ENCODE data around the gene CCL7.

The CCL7 gene

DNA sequence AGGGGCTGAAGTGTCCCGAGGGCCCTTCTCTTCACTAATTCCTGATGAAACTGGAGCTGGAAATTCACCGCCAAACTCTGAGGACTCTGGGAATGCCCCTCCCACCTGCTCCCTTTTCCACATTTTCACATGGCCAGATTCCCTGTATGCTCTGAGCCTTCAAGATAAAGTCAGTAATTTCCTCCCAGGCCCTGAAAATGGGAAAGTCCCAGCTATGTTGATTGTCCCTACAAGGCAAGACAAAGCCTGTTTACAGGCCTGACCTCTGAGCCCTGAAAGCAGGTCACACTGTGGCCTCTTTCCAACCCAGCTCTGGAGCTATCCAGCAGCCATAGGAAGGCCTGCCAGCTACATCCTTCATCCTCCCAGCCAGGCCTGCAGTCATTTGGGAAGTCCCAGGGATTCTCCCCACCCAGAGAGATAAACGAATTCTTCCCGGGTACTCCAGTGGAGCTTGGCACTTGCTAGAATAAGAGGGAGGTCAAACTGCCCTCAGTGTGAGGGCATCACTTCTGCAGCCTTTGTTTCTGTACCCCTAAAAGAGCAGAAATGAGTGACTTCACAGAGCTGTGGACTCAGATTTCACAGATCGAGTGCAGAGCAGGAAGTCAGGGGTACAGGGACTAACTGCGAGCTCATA, 34.5 kb upstream of the CCL7 start:
- Histone ChIP-seq H3K4me1 (ENCODE audit: control insufficient read depth, insufficient read depth, low read length) (no peaks in the 10 kb centered on the region), H3K9ac (ENCODE audit: low read depth, low read length) (no peak overlapping the region), H3K9me3 (ENCODE audit: control insufficient read depth, insufficient read depth, low read length) (no peaks in the 10 kb centered on the region), H3K4me3 (ENCODE audit: low read depth, low read length) (no peak overlapping the region), H3K27me3 (ENCODE audit: control insufficient read depth, insufficient read depth, low read length) (no peaks in the 10 kb centered on the region), H3K36me3 (ENCODE audit: control insufficient read depth, insufficient read depth, low read length) (no peaks in the 10 kb centered on the region)

DNA sequence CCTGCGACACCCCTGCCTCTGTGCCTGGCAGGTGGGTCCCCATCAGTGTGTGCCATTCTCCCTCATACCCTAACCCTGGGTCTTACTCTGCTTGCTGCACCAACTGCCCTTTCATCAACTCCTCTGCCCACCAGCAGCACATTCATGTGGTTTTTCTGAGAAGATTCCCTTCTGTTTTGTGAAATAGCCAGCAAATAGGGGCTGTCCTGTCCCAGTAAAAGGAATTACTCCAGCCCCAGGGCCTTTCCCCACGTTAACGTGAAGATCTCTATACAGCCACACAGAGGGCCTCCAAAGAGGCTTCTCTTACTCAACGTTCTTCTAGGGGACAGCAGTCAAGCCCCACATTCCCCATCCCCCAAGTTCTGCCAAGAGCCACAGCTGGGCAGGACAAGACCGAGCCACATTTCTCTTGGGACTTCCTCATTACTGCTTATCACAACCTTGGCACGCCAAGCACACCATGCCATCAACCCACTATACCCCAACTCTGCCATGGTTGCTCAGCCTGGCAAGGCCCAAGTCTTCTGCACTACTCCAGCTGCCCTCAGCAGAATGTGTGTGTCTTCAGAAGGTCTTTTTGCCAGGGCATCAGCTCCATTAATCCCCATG, 33.6 kb upstream of the CCL7 start:
- Histone ChIP-seq H3K27me3 (ENCODE audit: control insufficient read depth, insufficient read depth, low read length) (no peaks in the 10 kb centered on the region), H3K9ac (ENCODE audit: low read depth, low read length) (no peak overlapping the region), H3K4me3 (ENCODE audit: low read depth, low read length) (no peak overlapping the region), H3K4me1 (ENCODE audit: control insufficient read depth, insufficient read depth, low read length) (no peaks in the 10 kb centered on the region), H3K36me3 (ENCODE audit: control insufficient read depth, insufficient read depth, low read length) (no peaks in the 10 kb centered on the region), H3K9me3 (ENCODE audit: control insufficient read depth, insufficient read depth, low read length) (no peaks in the 10 kb centered on the region)

GRCh38 chr17:34237458-34237857, 32.6 kb upstream of the CCL7 start:
- Histone ChIP-seq H3K9me3 (ENCODE audit: control insufficient read depth, insufficient read depth, low read length) (no peaks in the 10 kb centered on the region), H3K27me3 (ENCODE audit: control insufficient read depth, insufficient read depth, low read length) (no peaks in the 10 kb centered on the region), H3K4me3 (ENCODE audit: low read depth, low read length) (no peak overlapping the region), H3K9ac (ENCODE audit: low read depth, low read length) (no peak overlapping the region), H3K4me1 (ENCODE audit: control insufficient read depth, insufficient read depth, low read length) (no peaks in the 10 kb centered on the region), H3K36me3 (ENCODE audit: control insufficient read depth, insufficient read depth, low read length) (no peaks in the 10 kb centered on the region)

DNA sequence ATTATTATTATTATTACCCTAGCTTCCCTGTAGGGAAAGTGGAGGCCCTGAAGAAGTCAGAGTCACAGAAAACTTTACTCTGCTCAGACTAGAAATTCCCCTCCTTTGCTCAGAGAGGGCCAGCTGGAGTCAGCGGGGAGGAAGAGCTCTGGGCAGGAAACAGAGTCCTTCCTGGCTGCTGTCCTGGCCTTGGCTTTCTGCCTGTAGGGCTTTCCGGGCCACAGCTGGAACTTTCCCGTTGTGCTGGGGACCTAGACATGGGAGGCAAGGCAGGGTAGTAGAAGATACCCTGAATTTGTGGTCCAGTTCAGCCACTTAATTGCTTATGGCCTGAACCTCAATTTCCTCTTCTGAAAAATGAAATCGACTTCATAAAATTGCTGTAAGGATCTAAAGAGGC, 29.0 kb upstream of the CCL7 start:
- Histone ChIP-seq H3K4me1 (ENCODE audit: control insufficient read depth, insufficient read depth, low read length) (peaks cover 3% of the 10 kb centered on the region), H3K9me3 (ENCODE audit: control insufficient read depth, insufficient read depth, low read length) (no peaks in the 10 kb centered on the region), H3K36me3 (ENCODE audit: control insufficient read depth, insufficient read depth, low read length) (no peaks in the 10 kb centered on the region), H3K4me3 (ENCODE audit: low read depth, low read length) (no peak overlapping the region), H3K9ac (ENCODE audit: low read depth, low read length) (no peak overlapping the region), H3K27me3 (ENCODE audit: control insufficient read depth, insufficient read depth, low read length) (no peaks in the 10 kb centered on the region)

DNA sequence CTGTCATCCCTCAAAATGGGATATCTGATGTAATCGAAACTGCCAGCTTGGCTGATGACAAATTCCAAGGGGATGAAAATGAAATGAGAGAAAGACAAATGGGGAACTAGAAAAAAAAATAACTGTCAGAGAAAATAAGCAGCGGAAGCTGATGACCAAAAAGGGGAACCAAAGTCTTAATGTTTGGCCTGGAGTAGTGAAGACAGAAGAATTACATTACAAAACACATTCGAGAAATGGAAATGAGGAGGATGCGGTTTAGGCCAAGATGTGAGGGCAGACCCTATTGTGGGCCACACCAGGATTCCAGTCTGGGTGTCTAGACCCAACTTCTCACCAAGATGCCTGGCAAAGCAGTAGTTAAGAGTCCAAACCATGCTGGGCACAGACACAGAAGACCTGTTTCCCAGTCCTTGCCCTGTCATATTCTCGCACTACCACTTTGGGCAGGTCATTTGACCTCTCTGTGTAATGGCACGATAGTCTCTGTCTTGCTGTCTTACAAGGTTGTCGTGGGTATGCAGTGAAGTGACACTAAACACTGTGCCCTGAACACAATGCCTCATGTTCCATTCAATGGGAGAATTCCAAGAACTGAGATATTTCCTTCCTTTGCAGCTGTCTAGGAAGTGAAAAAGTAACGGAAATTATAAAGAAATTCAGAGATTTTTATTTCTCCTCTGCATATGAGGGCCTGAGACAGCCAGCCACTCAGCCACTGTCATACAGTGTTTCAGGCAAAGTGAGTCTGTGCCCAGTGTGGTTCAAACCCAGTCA, 27.2 kb upstream of the CCL7 start:
- H3K27me3 ChIP-seq (ENCODE audit: control insufficient read depth, insufficient read depth, low read length) = no peaks in the 10 kb centered on the region
- H3K4me1 ChIP-seq (ENCODE audit: control insufficient read depth, insufficient read depth, low read length) = peaks cover 3% of the 10 kb centered on the region
- no peaks in the 10 kb centered on the region for H3K9me3 ChIP-seq (ENCODE audit: control insufficient read depth, insufficient read depth, low read length)
- H3K4me3 ChIP-seq (ENCODE audit: low read depth, low read length) = no peak overlapping the region
- H3K9ac ChIP-seq (ENCODE audit: low read depth, low read length) = no peak overlapping the region
- H3K36me3 ChIP-seq (ENCODE audit: control insufficient read depth, insufficient read depth, low read length) = no peaks in the 10 kb centered on the region

GRCh38 chr17:34243364-34244320, 26.4 kb upstream of the CCL7 start:
- H3K36me3 ChIP-seq (ENCODE audit: control insufficient read depth, insufficient read depth, low read length) = no peaks in the 10 kb centered on the region
- H3K9ac ChIP-seq (ENCODE audit: low read depth, low read length) = no peak overlapping the region
- no peak overlapping the region for H3K4me3 ChIP-seq (ENCODE audit: low read depth, low read length)
- no peaks in the 10 kb centered on the region for H3K27me3 ChIP-seq (ENCODE audit: control insufficient read depth, insufficient read depth, low read length)
- no peaks in the 10 kb centered on the region for H3K9me3 ChIP-seq (ENCODE audit: control insufficient read depth, insufficient read depth, low read length)
- peaks cover 3% of the 10 kb centered on the region for H3K4me1 ChIP-seq (ENCODE audit: control insufficient read depth, insufficient read depth, low read length)

DNA sequence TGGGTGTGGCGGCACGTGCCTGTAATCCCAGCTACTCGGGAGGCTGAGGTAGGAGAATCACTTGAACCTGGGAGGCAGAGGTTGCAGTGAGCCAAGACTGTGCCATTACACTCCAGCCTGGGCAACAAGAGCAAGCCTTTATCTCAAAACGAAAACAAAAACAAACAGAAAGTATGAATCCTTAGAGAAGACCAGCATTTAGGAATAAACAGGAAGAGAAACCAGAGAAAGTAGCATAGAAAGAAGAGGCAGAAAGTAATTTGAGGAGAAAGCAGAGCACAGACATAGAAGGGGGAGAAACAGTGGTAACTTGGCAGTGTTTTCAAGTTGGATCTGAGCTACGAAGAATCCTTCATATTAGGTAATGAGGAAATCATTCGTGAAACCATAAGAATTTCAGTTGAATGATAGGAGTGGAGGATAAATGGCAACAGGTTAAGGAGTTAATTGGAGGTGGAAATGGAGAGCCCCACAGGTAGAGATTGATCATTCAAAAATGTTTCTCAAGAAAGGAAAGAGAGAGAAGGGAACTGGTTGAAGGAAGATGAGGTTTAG, 24.6 kb upstream of the CCL7 start:
- Histone ChIP-seq H3K9ac (ENCODE audit: low read depth, low read length) (no peak overlapping the region), H3K9me3 (ENCODE audit: control insufficient read depth, insufficient read depth, low read length) (no peaks in the 10 kb centered on the region), H3K36me3 (ENCODE audit: control insufficient read depth, insufficient read depth, low read length) (no peaks in the 10 kb centered on the region), H3K27me3 (ENCODE audit: control insufficient read depth, insufficient read depth, low read length) (no peaks in the 10 kb centered on the region), H3K4me3 (ENCODE audit: low read depth, low read length) (no peak overlapping the region), H3K4me1 (ENCODE audit: control insufficient read depth, insufficient read depth, low read length) (peaks cover 3% of the 10 kb centered on the region)

DNA sequence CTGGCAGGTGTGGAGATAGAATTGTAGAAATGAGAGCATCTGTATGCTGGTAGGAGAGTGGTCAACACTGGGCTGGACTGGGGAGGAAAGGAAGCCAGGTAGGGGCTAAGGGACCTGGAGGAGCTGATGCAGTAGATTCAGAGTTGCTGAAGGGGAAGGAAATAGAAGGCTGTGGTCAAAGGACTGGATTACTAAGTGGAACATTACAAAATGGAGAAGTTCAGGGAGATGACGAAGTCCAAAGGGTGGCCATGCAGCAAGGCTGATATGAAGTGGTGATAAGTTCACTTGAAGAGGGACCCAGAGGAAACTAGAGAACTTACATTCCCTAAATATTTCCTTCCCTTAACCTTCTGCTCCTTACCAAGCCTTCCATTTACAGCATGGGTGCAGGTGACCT, 23.6 kb upstream of the CCL7 start:
- H3K27me3 ChIP-seq (ENCODE audit: control insufficient read depth, insufficient read depth, low read length) = no peaks in the 10 kb centered on the region
- H3K4me1 ChIP-seq (ENCODE audit: control insufficient read depth, insufficient read depth, low read length) = peaks cover 8% of the 10 kb centered on the region
- H3K9ac ChIP-seq (ENCODE audit: low read depth, low read length) = no peak overlapping the region
- no peak overlapping the region for H3K4me3 ChIP-seq (ENCODE audit: low read depth, low read length)
- H3K36me3 ChIP-seq (ENCODE audit: control insufficient read depth, insufficient read depth, low read length) = no peaks in the 10 kb centered on the region
- H3K9me3 ChIP-seq (ENCODE audit: control insufficient read depth, insufficient read depth, low read length) = no peaks in the 10 kb centered on the region

DNA sequence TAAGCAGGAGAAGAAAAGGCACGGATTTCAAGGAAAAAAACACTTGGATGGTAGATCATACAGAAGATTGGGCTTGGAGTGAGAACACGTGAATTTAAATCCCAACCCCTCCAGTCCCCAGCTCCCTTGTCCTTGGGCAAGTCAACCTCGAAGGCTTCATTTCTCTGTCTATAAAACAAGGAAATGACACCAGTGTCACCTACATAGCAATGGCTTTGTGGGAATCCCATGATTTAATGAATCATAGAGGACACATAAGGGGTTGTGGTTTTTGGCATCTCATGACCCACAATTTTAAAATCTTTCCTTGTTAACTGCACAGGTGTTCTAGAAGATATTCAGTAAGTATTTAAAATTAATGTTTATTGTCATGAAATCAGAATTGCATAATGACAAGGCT, 23.1 kb upstream of the CCL7 start:
- Histone ChIP-seq H3K4me1 (ENCODE audit: control insufficient read depth, insufficient read depth, low read length) (peaks cover 8% of the 10 kb centered on the region), H3K4me3 (ENCODE audit: low read depth, low read length) (no peak overlapping the region), H3K9ac (ENCODE audit: low read depth, low read length) (no peak overlapping the region), H3K27me3 (ENCODE audit: control insufficient read depth, insufficient read depth, low read length) (no peaks in the 10 kb centered on the region), H3K9me3 (ENCODE audit: control insufficient read depth, insufficient read depth, low read length) (no peaks in the 10 kb centered on the region), H3K36me3 (ENCODE audit: control insufficient read depth, insufficient read depth, low read length) (no peaks in the 10 kb centered on the region)

DNA sequence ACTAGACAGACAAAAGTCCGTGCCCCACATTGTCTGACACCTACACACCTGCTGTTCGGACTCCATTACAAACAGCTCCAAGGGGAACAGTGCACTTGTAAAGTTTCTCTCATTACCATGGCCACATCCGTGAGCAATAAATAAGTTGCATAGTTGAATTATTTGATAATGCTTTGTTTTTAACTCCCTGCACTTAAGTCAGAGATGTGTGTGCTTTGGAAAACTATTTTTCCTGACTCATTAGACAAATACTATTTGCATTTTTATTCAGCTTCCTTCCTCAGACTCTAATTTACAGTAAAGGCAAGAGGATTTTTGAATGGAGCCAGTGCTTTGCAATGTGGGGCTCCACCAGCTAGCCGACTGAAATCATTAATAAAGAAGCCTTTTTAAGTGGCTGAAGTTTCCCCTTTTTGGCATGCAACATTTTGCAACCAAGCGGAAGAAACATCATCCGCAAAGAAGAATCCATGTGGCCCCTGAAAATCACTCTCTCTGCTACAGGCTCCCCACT, 21.5 kb upstream of the CCL7 start:
- H3K9me3 ChIP-seq (ENCODE audit: control insufficient read depth, insufficient read depth, low read length) = no peaks in the 10 kb centered on the region
- H3K4me1 ChIP-seq (ENCODE audit: control insufficient read depth, insufficient read depth, low read length) = peaks cover 5% of the 10 kb centered on the region
- peaks cover 4% of the 10 kb centered on the region for H3K27me3 ChIP-seq (ENCODE audit: control insufficient read depth, insufficient read depth, low read length)
- no peaks in the 10 kb centered on the region for H3K36me3 ChIP-seq (ENCODE audit: control insufficient read depth, insufficient read depth, low read length)
- H3K4me3 ChIP-seq (ENCODE audit: low read depth, low read length) = no peak overlapping the region
- no peak overlapping the region for H3K9ac ChIP-seq (ENCODE audit: low read depth, low read length)

DNA sequence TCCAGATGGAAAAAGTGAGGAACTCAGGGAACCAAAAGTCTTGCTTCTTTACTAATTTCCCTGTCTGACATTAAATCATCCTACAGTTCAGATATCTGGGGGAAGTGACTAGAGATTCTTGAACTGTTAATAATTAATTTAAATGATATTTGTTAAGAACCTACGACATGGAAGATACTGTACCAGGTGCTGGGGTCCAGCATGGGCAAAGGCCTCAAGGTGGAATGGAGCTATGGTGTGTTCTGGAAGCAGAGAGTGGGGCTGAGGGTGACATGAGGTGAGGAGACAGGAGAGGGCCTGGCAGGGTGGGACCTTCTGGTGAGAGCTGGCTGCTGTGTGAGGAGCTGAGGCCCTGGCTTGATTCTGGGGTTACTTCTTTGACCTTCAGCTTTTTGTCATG, 21.0 kb upstream of the CCL7 start:
- H3K36me3 ChIP-seq (ENCODE audit: control insufficient read depth, insufficient read depth, low read length) = no peaks in the 10 kb centered on the region
- H3K9ac ChIP-seq (ENCODE audit: low read depth, low read length) = no peak overlapping the region
- H3K27me3 ChIP-seq (ENCODE audit: control insufficient read depth, insufficient read depth, low read length) = peaks cover 4% of the 10 kb centered on the region
- peaks cover 5% of the 10 kb centered on the region for H3K4me1 ChIP-seq (ENCODE audit: control insufficient read depth, insufficient read depth, low read length)
- no peak overlapping the region for H3K4me3 ChIP-seq (ENCODE audit: low read depth, low read length)
- no peaks in the 10 kb centered on the region for H3K9me3 ChIP-seq (ENCODE audit: control insufficient read depth, insufficient read depth, low read length)

All from iPS-15b (cell line).